Cardiac muscle cell (in vitro differentiated cells and primary cell): Measurements from ENCODE around the gene DGKZ. TPM values are rescaled to one million over a fixed set of nuclear protein-coding genes. Genes with fewer than 3 reads are reported as not detected.

Source experiments
- DNase-seq, 2 donors: peaks; one replicate each; pipeline versions ENCODE4 v3.0.0 to v3.0.0-alpha.2; 2010 to 2017; ENCODE audit warnings: low read depth in 1 of 2, low spot score in 1 of 2
- H3K27ac ChIP-seq: fragments of 200-600 bp; sonication (generic); 2 replicates; pipeline ENCODE4 v1.5.1; 2016
- H3K27me3 ChIP-seq: fragments of 200-600 bp; sonication (generic); 2 replicates; pipeline ENCODE4 v1.6.0; 2016; ENCODE audit warnings: control low read depth
- H3K36me3 ChIP-seq: fragments of 200-600 bp; sonication (generic); 2 replicates; pipeline ENCODE4 v1.5.1; 2016; ENCODE audit warnings: control low read depth
- H3K4me1 ChIP-seq: fragments of 200-600 bp; sonication (generic); 2 replicates; pipeline ENCODE4 v1.8.1; 2017; ENCODE audit warnings: low read depth, mild to moderate bottlenecking, mixed run types
- H3K4me3 ChIP-seq: fragments of 200-600 bp; sonication (generic); 2 replicates; pipeline ENCODE4 v1.5.1; 2016; ENCODE audit warnings: mild to moderate bottlenecking
- H3K9me3 ChIP-seq: fragments of 200-600 bp; sonication (generic); 2 replicates; pipeline ENCODE4 v1.5.1; 2017; ENCODE audit warnings: low read depth, mild to moderate bottlenecking, control low read depth
- polyA plus RNA-seq: library from polyadenylated mRNA; unstranded; fragments of >200 nt; fragmentation: Nextera tagmentation; extraction: Ambion mirVana; gene quantifications from 2 replicates; pipeline ENCODE4 v1.2.1, GENCODE V29; 2016
- total RNA-seq: library from RNA; depleted of rRNA; stranded (reverse); fragments of >200 nt; gene quantifications from 2 replicates; pipeline ENCODE4 v1.2.3, GENCODE V29; 2016
- TF ChIP-seq, protein P1 (sequence below): IDR thresholded peaks from 2 replicates; pipeline ENCODE4 v1.5.1; 2012; ENCODE audit warnings: low read depth, mild to moderate bottlenecking, low read length

DGKZ gene
- total and polyA plus RNA-seq, 2 experiments from 2014 or later: 48.3 to 81.8 TPM

DNA sequence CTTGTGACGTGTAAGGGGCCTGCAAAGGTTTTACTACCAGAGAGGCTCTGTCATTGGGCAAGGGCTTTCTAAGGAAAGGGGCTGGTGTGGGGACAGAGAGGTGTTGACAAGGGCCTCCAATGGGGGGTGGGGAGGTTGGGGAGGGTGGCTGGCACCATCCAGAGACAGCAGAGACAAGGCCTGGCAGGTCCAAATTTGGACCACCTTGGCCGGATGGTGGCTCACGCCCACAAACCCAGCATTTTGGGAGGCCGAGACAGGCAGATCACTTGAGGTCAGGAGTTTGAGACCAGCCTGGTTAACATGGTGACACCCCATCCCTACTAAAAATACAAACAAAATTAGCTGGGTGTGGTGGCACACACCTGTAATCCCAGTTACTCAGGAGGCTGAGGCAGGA lies 46.5 kb downstream of the DGKZ start:
- H3K9me3 ChIP-seq: no peaks in the 10 kb centered on the region
- H3K27me3 ChIP-seq: peaks cover 20% of the 10 kb centered on the region
- no peak overlapping the region for H3K4me3 ChIP-seq
- H3K4me1 ChIP-seq: peaks cover 7% of the 10 kb centered on the region
- TF ChIP-seq, protein P1, sequence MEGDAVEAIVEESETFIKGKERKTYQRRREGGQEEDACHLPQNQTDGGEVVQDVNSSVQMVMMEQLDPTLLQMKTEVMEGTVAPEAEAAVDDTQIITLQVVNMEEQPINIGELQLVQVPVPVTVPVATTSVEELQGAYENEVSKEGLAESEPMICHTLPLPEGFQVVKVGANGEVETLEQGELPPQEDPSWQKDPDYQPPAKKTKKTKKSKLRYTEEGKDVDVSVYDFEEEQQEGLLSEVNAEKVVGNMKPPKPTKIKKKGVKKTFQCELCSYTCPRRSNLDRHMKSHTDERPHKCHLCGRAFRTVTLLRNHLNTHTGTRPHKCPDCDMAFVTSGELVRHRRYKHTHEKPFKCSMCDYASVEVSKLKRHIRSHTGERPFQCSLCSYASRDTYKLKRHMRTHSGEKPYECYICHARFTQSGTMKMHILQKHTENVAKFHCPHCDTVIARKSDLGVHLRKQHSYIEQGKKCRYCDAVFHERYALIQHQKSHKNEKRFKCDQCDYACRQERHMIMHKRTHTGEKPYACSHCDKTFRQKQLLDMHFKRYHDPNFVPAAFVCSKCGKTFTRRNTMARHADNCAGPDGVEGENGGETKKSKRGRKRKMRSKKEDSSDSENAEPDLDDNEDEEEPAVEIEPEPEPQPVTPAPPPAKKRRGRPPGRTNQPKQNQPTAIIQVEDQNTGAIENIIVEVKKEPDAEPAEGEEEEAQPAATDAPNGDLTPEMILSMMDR: no peak
- H3K27ac ChIP-seq: no peak overlapping the region
- no peaks in the 10 kb centered on the region for H3K36me3 ChIP-seq
- no peak for DNase-seq

DNA sequence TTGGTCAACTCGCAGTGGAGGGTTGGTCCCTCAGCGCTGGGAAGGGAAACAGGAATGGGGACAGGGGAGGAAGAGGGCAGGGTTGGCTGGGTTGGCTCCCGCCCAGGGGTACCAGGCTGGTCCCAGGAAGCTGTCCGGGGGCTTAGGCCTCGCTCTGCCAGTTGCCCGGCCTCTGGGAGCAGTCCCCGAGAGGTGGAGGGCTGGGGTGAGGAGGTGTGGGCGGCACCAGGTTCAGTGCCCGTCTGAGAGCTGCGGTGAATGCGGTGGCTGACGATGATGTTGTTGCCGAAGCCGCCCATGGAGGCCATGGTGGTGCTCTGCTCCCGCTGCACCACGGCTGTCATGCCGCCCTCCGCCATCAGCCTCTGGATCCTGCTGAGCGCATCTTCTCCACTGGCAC lies 50.3 kb downstream of the DGKZ start:
- Histone ChIP-seq H3K9me3 (no peaks in the 10 kb centered on the region), H3K36me3 (no peaks in the 10 kb centered on the region), H3K4me3 (no peak overlapping the region), H3K4me1 (no peaks in the 10 kb centered on the region), H3K27ac (no peak overlapping the region), H3K27me3 (no peaks in the 10 kb centered on the region)
- TF ChIP-seq, protein P1: no peak
- DNase-seq: no peak

DNA sequence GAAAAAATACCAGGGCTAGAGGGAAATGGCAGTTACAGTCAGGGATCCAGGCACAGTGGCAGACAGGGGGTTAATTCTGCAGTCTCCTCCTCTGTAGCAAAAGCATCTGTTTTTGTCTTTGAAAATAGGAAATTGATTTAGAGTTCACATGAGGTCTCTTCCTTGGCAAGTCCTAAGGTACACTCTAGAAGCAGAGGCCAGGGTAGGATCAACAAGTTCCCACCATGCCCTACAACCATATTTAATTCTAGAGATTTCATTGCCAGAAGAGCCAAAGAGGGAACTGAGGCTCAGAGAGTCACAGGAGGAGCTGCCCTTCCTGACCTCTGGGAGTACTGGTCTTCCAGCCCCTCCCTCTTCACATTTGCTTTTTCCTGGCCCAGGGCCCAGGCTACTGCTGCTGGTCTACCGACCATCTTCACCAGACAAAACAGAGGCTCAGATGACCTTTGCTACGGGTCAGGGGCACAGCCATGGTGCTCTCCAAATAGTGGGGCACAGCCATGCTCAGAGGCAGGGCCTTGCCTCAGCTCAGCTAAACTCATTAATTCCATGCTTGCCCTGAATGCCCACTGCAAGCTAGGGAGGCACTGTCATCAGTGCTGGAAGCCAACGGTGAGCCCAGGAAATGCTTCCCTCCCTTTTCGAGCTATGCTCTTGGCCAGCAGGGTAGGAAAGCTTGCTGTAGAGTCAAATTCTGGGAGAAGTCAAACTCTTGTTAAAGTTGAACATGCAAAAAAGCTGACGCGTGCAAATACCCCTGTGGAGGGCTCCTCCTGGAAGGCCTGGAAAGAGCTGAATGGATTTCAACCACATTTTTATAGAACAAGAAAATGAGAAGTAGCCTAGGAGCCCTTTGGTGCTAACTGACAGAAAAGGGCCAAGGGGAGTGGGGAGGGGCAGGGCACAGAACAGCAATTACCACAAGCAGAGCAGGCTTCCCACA lies 56.0 kb downstream of the DGKZ start:
- Histone ChIP-seq H3K9me3 (no peaks in the 10 kb centered on the region), H3K36me3 (peaks cover 4% of the 10 kb centered on the region), H3K4me3 (no peak overlapping the region), H3K27ac (no peak overlapping the region), H3K27me3 (no peaks in the 10 kb centered on the region), H3K4me1 (no peaks in the 10 kb centered on the region)
- no peak for DNase-seq
- TF ChIP-seq, protein P1: no peak

DNA sequence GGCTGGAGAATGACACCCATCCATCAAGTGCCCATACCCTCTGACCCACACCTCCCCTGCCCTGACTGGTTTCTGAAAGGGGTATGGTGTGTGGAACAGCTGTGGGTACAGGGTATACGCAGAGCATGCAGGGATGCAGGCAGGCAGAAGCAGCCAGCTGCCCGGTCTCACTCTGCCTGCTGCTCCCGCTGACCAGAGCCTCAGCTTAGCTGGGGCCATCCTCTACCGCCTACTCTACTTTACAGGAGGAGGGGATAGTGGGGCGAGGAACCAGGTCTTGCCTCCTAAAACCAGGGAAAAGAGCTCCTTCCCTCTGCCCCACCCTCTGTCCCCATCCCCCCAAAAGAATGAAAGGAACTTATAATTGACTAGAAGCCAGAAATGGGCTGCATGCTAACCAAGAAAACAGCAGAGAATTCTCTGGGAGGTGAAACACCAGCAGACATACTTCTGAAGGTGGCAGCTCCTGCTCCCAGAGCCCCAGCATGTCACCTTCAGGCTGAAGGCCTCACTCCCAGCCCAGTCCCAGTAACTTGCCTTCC lies 57.3 kb downstream of the DGKZ start:
- no peak for DNase-seq
- Histone ChIP-seq H3K9me3 (no peaks in the 10 kb centered on the region), H3K27me3 (no peaks in the 10 kb centered on the region), H3K4me1 (no peaks in the 10 kb centered on the region), H3K4me3 (no peak overlapping the region), H3K27ac (no peak overlapping the region), H3K36me3 (peaks cover 4% of the 10 kb centered on the region)
- TF ChIP-seq, protein P1: no peak

DNA sequence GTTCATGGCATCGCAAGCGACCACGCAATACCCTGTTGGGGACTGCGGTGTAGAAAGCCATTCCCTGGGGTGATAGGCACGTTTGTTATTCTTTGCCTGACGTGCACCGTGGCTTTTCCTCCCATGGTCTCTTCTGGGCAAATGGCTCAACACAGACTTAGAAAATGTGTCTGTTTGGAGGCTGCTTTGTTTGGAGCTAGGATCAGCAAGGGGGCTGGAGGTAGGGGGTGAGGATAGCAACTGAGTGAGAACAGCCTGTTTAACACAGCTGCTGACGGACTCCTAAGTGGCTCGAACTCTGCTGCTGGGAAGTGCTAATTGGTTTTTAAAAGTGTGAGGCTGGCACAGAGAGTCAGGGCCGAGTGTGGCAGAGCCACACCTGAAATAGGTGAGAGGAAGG lies 60.4 kb downstream of the DGKZ start:
- Histone ChIP-seq H3K9me3 (no peaks in the 10 kb centered on the region), H3K36me3 (peaks cover 4% of the 10 kb centered on the region), H3K4me1 (no peaks in the 10 kb centered on the region), H3K4me3 (no peak overlapping the region), H3K27me3 (no peaks in the 10 kb centered on the region), H3K27ac (no peak overlapping the region)
- no peak for DNase-seq
- TF ChIP-seq, protein P1: no peak
